Upper lobe of left lung (tissue), 4 donors: ENCODE measurements around the gene LNX2.

Experiments used
- CTCF ChIP-seq, 6 experiments: fragments of 450-650 bp in 4 of 6; fragments of 200-600 bp in 2 of 6; sonication (generic) in 2 of 6; IDR thresholded peaks; one replicate each; pipeline ENCODE4 v1.5.1; 2016 to 2019; ENCODE audit warnings: antibody characterized with exemption in 6 of 6
- EP300 ChIP-seq, 4 donors: sonication (generic); formaldehyde crosslinking; IDR thresholded peaks; one replicate each; pipeline ENCODE4 v1.5.1; 2017; ENCODE audit warnings: antibody characterized with exemption in 4 of 4, control low read depth in 2 of 4
- POLR2A ChIP-seq, 4 donors: fragments of 450-650 bp; IDR thresholded peaks; one replicate each; pipeline ENCODE4 v1.5.1; 2016 to 2017; ENCODE audit warnings: antibody characterized with exemption in 4 of 4, mild to moderate bottlenecking in 2 of 4

- TF ChIP-seq CTCF (IDR thresholded peaks at IDR 0.05) (no peak), POLR2A (IDR thresholded peaks at IDR 0.05) (no peak), EP300 (IDR thresholded peaks at IDR 0.05) (peak in 1 of 4 donors; percentile 33)
These were observed 33.7 kb upstream of the LNX2 start for GRCh38 chr13:27654059-27654458.
